DMS 273 treated with DMSO at 0.1 percent for 48 hours (cell line): ENCODE data around the gene CFDP1.
A peak's percentile ranks its signal among the peaks of the same experiment; 100 is the strongest.

Experiments
- DNase-seq: peaks from one replicate; lab custom pipeline; 2025; lab: John Stamatoyannopoulos, UW

Gene CFDP1

DNA sequence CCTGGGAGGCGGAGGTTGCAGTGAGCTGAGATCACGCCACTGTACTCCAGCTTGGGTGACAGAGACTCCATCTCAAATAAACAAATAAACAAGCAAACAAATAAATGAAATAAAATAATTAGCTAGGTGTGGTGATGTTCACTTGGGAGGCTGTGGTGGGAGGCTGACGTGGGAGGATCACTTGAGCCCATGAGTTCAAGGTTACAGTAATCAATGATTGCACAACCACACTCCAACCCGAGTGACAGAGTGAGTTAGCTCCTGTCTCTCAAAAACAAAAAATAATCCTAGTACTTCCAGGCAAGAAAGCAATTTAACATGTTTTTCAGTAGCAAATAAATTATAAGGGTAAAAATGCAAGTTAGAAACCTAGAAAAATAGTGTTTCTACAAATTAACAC is 26.4 kb downstream of the CFDP1 start:
- no peak for DNase-seq

DNA sequence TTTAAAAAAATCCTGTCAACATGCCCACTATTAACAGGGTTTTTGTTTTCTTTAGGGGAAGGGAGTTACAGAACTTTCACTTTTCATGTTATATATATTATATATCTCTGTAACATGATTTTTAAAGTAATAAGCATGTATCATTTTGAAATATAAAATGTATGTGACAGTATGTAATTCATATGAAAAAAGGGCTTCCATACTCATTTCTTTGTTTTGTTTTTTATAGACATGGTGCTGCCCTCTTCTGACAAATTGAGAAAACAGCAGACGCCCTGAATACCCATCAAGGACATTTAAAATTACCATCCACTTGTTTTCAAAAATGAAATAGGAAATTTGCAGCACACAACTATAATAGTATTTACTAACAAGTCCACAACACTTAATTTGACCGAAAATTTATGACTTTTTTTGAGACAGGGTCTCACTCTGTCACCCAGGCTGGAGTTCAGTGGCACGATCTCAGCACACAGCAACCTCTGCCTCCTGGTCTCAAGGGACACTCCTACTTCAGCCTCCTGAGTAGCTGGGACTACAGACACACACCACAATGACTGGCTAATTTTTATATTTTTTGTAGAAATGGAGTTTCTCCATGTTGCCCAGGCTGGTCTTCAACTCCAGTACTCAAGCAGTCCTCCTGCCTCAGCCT is 30.4 kb downstream of the CFDP1 start:
- peak; percentile 5 for DNase-seq

DNA sequence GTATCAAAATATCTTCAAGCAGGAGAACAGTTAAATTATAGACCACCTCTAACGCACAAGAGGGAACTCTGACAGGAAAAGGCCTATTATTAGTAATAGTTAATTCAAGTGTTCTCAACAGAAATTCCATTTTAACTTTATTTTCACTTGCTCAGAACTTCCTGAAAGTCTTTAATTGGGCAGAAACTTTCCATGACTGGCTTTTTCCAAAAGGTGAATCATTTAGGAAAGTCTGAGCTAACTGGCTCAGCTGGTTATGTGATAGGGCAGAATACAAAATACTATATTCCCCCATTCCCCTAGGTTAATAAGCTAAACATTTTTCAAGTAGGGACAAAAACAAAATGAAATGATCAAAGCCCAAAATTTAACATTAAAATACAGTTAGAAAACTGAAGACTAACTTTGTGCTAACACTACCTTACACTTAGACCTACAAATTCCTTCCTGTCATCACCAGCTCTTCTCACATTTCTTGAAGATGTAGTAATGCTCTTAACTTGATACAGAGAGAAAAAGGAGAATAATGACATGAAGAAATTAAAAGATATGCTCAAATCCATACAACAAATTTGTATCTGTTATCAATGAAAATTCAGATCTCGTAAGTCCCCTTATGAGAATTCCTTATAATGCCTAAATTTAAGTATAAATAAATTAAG is 31.0 kb downstream of the CFDP1 start:
- no peak for DNase-seq

DNA sequence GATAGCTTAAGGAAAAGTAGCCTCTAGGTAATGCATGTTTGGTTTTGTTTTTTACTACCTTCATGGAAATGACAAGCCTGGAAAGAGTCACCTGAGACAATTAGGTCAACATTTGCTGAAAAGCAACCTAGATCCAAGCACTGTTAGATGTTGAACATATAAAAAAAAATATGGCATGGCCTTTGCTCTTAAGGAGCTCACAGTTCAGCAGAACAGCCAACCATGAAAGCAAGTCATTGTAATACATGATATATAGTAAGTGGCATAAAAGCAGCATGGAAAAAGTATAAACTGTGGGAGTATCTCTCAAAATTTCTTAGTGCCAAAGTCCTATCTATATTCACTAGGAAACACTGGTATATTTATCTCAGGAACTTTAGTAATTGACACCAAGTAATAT is 31.6 kb downstream of the CFDP1 start:
- no peak for DNase-seq

DNA sequence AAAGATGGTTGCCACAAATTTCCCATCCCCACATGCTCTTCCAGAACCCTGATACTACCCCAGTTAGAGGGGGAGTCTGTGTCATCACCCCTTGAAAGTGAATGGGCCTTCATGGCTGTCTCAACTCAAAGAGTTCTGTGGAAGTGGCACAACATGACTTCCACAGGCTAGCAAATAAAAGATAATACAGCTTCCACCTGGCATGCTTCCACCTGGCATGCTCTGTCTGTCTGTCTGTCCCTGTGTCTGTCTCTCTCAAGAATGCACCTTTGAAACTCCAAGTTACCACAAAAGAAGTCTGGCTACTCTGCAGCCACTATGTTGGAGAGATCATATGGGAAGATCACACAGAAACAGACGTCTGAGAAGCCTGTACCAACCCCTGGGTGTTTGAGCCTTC is 35.0 kb downstream of the CFDP1 start:
- no peak for DNase-seq

DNA sequence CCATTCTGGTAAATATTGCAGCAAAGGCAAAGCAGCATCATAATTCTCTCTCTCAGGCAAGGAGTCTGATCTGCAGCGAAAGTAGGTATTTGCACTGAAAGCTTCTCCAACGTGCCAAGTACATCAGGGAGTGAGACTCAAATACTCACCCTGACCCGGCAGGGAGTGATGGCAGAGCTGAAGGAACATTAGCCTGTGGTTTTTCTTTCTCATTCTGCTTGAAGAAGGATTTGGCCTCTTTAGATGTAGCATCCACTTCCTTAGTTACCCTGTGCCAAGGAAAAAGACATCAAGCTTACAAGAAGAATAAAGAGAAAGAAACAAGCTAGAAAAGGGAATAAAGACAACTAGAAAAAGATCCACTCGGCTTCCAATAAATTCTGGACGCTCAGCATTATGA is 38.4 kb downstream of the CFDP1 start:
- DNase-seq = no peak

DNA sequence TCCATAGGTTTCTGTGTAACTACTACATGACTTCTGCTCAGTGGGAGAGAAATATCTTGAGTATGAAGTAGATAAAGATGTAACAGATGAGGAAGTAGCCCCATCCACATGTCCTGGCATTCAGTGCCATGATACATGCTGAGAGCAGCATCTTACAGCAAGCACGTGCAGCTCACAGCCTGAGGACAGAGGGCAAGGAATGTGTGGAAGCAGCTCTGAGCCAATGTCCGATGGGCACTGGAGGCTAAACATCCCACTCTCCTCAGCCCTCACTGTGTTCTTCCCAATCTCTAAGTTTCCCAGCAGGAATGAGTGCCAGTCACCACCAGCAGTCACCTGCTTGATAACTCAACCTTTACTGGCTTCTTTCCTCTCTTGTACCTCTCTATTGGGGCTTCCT is 40.4 kb downstream of the CFDP1 start:
- no peak for DNase-seq

DNA sequence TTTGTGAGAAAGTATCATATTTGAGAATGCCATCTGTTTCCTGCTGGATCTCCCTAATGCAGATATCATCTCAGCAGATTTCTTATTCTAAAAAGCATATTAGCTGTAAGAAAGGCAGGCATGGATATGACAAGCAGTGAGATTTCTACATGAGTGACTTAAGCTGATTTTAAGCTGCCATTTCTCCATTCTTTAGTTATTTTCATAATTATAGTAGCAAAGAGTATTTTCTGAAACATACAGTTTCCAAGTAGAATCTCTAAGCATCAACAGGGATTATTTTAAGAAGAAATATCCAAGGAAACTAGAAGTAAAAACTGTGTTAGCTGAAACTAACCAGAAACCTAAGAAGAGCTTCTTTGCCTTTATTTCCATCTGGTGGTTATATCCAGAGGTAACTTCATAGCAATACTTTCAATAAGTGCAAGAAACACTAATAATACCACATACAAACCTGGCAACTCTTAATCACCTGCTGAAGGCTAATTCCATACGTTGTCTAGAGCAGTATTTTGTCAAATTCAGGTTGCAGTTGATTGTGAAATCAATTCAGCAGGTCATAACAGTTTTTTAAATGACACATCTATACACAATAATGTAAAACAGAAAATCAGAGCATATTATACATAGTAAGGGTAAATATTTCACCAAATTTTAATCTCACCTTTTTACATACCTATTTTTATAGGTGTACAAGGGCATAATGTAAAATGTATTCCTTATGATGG is 42.2 kb downstream of the CFDP1 start:
- DNase-seq = no peak

DNA sequence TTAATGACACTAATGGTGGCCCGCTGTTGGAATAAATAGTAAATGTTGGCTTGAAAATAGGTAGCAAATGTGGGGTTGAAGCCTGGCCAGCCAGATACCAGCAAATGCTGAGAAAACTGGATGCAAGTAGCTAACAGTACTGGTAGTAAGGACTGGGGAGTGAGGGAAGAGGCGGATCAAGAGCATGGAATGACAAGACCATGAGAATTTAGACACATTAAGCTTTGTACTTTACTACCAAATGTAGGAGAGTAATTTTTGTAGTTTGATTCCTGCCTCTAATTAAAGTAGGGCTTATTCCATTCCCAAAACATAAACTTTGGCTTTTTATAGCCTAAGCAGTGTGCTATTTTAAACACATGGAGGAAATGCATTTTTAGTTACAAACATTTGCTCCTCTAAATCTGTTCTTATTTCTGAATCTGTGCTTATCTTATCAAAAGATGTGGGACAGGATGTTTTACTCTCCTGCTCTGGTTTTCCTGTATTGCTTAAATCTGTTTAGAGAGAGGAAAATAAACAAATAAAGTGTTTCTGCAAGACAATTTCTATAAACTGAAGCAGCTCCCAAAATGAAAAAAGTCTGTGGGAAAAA is 44.1 kb downstream of the CFDP1 start:
- no peak for DNase-seq

DNA sequence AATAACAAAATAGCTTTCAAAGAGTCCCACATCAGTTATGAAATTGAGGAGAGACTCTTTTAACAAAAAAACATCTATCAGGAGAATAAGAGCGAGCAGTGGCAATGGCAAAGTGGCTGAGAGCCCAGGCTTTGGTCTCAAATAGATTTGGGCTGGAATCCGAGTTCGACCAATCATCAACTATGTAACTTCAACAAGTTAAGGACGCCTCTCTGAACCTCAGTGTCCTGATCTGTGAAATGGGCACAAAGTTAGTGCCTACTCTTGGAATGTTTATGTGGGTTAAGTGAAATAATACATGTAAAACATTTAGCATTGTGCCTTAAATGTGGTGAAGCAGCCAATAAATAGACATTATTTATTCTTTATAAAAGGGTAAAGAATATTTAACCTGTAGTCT is 45.4 kb downstream of the CFDP1 start:
- no peak for DNase-seq

DNA sequence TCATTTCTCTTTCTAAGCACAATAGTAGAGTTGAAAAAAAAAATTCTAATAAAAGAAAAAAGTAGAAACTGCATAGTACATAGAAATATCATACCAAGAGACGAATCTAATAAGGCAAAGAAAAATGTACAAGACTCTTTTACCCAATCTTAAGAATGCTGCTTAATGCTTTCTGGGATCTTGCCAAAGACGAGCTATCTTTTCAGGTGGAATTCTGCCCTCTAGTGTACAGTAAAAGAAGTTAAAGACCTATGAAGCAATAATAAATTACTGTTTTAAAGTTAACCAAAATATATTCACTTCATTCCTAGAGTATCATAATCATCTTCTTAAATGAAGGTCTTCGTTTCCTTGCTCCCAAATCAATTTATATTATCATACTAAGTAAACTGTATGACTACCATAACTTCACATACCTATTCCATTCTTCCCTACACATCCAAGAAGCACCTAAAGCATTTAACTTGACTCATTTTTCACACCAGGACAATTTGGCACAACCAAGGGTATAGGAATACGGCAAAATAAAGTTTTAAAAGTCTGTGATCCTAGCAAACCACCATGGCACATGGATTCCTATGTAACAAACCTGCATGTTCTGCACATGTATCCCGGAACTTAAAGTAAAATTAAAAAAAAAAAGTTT is 47.7 kb downstream of the CFDP1 start:
- peak; percentile 64 for DNase-seq

DNA sequence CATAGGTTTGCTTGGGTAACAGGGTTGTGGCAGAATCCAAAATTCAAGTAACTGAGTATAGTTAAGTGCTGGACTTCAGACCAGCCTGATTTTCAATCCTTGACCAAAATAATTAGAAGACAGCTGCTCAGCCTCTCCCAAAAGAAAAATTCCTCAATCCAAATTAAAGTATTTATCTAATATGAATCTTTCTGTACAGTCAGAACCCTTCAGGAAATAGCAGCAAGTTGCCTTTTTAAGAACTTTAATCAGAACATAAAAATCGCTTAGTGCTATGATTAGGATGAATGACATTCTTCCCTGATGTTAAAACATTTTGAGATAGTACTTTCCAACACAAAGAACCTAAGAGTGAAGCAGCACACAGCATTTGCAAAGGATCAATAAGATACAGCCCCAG is 50.2 kb downstream of the CFDP1 start:
- no peak for DNase-seq

DNA sequence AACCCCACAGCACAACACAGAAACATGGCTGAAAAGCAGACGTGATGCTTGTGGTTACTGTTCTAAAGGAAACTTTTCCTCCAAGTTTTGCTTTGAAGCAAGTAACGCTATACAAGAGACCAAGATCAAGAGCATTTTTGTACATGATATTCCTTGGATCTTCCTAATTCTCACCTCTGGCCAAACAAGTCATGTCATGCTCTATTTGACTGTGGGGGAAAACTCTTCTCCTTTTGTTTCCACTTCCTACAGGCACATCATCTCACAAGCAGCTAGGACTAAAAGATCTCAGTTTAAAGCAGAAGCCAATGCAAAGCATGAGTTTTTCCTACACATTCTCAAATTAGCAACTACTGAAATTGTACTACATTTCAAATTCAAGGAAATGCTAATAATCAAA is 50.7 kb downstream of the CFDP1 start:
- no peak for DNase-seq

DNA sequence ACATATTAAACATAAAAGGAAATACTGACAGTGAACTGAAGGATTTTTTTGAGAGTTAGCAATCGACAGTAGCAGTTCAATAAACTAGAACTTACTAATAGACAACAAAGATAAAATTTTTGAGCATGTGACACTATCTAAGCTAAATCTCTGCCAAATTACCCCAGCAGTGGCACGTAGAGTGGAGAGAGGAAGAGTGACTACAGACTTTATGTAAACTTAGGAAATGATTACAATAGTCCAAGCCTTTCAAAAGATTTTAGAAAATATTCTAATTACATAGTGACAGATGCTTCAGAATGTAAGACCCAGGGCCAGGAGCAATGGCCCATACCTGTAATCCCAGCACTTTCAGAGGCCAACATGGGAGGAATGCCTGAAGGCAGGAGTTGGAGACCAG is 52.4 kb downstream of the CFDP1 start:
- DNase-seq = no peak

DNA sequence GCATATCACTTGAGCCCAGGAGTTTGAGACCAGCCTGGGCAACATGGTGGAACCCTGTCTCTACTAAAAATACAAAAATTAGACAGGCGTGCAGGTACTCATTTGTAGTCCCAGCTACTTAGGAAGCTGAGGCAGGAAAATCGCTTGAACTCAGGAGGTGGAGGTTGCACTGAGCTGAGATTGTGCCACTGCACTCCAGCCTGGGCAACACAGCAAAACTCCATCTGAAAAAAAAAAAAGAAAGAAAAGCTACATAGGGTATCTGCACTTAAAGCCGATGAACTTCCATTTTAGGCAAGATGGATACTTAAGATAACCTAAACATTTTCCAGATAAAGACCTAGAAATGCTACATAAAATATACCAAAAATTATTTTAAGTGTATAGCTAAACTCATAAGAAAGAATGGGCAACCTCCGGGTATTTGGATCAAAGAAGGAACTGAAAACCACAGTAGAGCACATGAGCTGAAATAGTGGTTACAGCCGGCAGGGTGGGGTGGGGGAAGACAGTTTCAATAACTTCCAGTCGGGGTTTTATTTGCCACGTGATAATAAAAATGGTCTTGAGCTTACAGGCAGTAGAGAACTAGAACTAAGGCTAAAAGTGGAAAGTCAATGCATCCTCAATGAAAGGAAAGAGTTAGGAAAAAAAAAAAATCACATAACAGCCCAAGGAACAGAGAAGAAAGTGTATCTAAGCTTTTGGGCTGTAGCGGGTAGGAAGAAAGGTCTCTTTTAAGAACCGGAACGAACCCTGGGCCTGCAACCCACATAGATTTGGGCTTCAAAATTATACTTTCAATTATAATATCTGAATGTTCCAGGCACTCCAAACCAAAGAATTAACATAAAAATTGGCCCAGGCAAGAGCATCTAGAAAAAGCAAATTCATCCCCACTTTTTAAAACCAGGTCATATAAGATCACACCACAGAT is 53.1 kb downstream of the CFDP1 start:
- DNase-seq = no peak

DNA sequence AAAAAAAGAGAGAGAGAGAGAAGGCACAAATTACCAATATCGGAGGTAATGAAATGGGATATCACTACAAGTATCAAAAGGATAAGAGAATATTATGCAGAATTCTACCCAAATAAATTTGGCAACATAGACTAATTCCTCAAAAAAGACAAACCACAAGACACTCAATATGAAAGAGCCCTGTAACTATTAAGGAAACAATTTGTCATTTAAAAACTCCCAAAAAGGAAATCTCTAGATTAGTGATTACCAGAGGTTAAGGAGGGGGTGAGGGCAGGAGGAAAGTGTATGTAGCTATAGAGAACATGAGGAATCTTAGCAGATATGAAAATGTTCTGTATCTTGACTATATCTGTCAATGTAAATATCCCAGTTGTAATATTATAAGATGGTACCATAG is 54.0 kb downstream of the CFDP1 start:
- no peak for DNase-seq

DNA sequence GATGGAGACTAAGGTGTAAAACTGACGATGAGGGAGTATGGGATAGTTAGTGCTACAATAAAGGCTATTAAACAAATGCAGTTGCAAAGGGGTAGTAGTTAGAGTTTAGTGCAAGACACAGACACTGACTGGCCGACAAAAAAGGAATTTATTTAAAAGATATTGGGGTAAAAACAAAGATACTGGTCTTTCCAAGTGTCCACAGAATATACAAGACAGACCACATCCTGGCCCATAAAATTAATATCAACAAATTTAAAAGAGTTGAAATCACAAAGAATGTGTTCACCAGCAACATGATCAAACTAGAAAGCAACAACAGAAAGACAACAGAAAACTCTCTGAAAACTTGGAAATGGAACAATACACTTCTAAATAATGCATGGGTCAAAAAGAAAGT is 54.7 kb downstream of the CFDP1 start:
- no peak for DNase-seq

DNA sequence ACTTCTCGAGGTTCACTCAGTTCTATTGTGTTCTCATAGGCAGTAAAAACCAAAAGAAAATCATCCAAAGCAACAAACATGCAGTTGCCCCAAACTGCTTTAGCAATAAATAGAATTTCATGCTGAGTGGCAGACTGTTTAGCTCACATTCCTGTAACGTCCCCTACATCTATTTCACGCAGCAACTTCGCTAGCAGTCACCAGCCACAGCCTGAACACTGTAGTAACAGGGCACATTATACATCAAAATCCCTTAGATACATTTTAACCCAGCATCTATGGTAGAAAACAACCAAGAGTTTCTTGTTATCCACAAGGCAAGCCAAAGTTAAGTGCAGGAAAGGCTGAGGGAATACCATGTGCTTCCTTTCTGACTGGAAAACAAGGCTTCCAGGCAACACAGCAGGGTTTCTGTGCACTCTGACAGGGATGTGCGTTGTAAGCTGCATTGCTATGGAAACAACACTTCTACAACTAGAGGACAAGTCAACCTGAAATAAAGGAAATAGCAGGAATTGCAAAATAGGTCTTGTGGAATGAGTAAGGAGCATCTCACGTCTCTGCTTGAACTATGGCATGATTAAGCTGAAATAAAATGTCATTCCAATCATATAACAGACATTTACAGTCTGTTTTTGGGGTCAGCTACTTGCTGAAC is 55.4 kb downstream of the CFDP1 start:
- DNase-seq = no peak

DNA sequence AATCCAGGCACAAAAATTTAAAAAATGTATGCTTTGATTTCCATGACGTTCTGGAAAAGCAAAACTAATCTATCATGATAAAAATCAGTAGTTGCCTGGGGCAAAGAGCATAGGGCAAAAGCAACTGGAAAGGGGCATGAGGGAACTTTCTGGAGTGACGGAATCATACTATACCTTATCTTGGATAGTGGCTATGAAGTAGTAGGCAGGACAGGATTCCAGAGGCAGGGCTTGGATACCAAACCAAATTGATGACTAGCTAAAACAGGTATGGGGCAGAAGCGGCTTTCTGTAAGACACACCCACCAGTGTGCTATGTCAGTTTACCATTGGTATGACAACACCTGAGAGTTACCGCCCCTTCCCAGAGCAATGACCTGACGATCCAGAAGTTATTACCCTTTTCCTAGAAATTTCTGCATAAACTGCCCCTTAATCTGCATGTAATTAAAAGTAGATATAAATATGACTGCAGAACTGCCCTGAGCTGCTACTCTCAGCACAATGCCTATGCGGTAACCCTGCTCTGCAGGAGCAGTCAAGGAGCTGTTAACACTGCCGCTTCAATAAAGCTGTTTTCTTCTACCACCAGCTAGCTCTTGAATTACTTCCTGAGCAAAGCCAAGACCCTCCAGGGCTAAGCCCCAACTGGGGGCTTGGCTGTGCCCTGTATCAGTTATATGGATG is 56.7 kb downstream of the CFDP1 start:
- DNase-seq = no peak

DNA sequence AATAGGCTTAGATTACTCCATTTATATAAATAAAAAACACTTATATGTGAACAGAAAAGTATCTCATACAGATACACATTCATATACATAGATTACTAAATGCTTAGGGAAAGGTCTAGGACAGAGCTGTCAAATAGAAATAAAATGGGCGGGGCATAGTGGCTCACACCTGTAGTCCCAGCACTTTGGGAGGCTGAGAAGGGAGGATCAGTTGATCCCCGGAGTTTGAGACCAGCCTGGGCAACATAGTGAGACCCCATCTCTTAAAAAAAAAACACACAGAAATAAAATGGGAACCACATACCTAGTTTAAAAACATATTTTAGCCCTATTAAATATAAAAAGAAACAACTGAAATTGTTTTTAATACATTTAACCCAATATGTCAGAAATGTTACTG is 58.9 kb downstream of the CFDP1 start:
- no peak for DNase-seq
